ENCODE data around the gene RAB32.

The RAB32 gene

GRCh38 chr6:146601352-146601751 is 57.7 kb downstream of the RAB32 start:
- no peak for TF ChIP-seq CTCF (IDR thresholded peaks at IDR 0.05)

- TF ChIP-seq CTCF (IDR thresholded peaks at IDR 0.05) = no peak
Measured at GRCh38 chr6:146602526-146602925, 58.9 kb downstream of the RAB32 start.

Data from LNCAP (cell line).